Panc1 (cell line): ENCODE results near the gene SMG6.

Experiments used
- CTCF ChIP-seq: fragments of 450-650 bp; IDR thresholded peaks from 2 replicates; pipeline ENCODE4 v1.5.1; 2017; ENCODE audit warnings: mild to moderate bottlenecking
- REST ChIP-seq, 2 experiments: IDR thresholded peaks; 2 replicates each; pipeline ENCODE4 v1.6.1; 2011 to 2012; ENCODE audit warnings: low read depth in 2 of 2, control low read depth in 1 of 2, low read length in 1 of 2, mild to moderate bottlenecking in 1 of 2, moderate library complexity in 1 of 2; ENCODE audit not compliant: insufficient read depth in 1 of 2

GRCh38 chr17:2149934-2150333 is 153.7 kb downstream of the SMG6 start:
- no peak for TF ChIP-seq CTCF
- TF ChIP-seq REST (IDR thresholded peaks at IDR 0.05; ENCODE audit: insufficient read depth in 1 of 2, low read depth in 2 of 2, low read length in 1 of 2), result no peak
